DMS79 (cell line): ENCODE data around the gene RNF41.
A peak's percentile ranks its signal among the peaks of the same experiment; 100 is the strongest.
"Not testable (repeated sequence)": the region's sequence is repeated elsewhere in the genome, so short reads cannot be mapped to it uniquely, and the experiment has no call there.

Source experiments
- DNase-seq: peaks from one replicate; lab custom pipeline; 2025; lab: John Stamatoyannopoulos, UW

Gene RNF41

DNA sequence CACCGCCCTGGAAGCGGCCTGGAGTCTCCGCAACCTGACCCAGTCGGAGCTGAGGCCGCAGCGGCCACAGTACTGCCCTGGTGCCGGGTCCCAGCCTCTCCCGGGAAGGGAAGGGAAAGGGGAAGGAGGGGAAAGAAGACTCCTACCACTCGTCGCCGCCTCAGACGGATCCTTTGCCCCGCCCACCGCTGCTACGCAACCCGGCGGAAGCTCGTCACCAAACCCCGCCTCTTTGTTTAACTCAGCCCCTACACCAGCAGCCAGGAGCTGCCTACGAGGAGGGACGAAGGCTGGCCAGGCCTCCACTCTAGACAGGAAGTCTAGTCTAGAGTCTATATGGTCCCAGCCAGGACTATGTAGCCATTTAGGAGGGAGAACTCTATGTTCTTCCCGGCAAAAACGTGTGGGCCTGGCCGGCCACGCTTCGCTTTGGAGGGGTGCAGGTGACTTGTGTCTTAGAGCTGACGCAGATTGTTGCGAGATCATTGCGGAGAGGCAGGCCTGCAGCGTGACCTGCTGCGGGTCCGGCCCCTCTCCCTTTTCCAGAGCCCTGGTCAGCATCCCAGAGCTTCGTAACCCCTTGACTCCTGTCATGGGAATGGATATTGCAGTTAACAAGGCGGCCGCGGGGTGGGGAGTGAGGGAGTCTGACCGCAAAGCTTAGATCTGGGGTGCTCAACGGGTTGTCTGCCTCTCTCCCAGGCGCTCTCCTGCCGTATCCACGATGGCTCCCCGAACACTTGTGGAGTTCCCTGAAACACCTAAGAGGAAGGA, at the start of gene RNF41:
Gene RNF41, minus strand, starts transcription at position 166 of the 774 bp plus-strand sequence. CDS start 7,875 bp downstream, outside the sequence.
- peak; percentile 84 for DNase-seq

DNA sequence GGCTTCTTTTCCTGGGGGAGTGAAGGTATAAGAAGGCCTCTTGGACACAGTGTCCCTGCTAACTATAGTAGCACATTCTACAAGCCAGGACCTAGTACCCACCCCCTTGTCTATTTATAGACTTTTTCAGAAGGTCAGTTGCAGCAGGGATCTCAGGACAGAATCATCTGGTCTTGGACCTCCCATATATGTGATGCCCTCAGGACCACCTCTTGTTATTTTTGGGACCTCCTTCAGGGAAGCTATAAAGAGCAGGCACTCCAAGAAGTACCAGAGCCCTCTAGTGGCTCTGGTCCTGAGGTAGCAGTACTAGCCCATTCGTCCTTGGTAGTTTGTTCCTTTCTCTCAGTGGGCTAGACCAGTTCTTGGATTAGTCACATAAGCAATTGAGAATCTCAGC, 49.3 kb upstream of the RNF41 start:
- no peak for DNase-seq

DNA sequence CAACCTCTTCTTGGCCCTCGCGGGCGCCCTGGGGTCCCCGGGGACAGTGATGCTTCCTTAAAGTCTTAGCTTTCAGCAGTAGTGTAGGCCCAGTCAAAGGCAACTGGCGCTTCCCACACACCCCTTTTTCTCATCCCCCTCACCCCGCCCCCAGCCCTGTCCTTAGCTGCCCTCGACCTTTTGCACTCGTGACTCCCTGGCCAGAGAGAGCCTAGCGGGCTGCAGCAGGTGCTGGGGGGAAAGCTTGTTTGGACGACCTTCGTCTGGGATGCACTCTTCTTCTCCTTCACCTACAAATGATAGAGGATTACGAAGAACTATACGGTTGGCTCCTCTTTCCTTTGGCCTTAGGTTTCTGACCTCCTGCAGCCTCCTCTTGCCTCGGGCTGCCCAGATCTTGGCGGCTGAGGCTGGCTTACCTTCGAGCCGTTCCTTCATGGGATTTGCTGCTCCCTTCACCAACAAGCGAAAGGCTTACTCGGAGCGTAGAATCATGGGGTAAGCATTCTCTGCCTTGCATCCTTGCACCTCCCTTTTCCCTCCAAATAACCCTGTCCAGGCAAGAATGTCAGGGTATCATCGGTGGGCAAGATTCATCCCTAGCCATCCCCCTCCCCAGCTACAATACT, 45.8 kb upstream of the RNF41 start:
- DNase-seq = no peak

DNA sequence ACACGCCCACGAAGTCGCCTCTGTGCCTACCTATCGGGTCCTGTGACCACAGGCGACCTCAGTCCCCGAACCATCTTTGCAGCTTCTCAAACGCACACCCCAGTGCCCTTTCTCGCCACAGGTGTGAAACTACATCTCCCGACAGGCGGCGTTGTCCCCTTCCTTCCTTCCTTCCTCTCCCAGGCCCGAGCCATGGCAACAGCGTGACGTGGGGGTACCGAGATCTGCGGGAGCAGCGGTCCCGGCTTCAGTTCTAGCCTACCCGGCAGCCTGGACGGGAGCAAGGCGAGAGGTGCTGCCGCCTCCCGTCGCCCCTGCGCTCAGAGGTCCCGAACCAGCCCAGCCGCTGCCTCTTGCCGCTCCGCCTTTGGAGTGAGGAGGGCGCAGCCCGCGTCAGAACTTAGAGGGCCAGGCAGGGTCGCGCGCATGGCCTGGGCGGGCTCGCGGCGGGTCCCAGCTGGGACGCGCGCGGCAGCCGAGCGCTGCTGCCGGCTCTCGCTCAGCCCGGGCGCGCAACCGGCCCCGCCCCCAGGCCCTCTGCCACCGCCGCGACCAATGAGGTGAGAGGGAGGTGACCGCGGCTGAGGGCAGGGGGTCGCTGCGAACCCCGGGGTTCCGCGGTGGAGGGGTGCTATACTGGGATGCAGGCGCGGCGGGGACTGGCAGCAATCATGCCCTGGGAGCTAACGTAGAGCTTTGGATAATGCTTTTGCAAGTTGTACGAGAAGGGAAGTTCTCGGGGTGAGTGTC, 45.1 kb upstream of the RNF41 start, which contains the start of gene COQ10A:
Gene COQ10A, plus strand, starts transcription at position 250 of the 750 bp plus-strand sequence. Its CDS starts 177 bp downstream, at position 427.
- peak; percentile 63 for DNase-seq

DNA sequence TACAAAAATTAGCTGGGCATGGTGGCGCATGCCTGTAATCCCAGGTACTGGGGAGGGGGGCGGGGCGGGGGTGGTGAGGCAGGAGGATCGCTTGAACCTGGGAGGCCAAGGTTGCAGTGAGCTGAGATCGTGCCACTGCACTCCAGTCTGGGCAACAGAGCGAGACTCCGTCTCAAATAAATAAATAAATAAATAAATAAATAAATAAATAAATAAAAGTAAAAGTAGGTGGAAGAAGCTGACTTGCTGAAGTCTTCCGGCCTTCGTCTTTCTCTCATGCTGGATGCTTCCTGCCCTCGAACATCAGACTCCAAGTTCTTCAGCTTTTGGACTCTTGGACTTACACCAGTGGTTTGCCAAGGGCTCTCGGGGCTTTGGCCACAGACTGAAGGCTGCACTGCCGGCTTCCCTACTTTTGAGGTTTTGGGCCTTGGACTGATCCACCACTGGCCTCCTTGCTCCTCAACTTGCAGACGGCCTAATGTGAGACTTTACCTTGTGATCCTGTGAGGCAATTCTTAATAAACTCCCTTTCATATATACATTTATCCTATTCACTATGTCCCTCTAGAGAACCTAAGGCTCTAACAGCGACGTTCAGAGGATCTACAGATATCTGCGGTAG, 44.5 kb upstream of the RNF41 start:
- DNase-seq = not testable (repeated sequence)

DNA sequence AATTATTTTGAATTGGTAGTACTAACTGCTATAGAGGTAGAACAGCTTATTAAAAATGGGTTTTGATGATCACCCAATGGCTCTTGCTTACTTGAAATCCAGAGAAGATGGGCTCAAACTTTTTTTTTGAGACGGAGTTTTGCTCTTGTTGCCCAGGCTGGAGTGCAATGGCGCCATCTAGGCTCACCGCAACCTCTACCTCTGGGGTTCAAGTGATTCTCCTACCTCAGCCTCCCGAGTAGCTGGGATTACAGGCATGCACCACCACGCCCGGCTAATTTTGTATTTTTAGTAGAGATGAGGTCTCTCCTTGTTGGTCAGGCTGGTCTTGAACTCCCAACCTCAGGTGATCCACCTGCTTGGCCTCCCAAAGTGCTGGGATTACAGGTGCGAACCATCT, 41.2 kb upstream of the RNF41 start:
- not testable (repeated sequence) for DNase-seq

DNA sequence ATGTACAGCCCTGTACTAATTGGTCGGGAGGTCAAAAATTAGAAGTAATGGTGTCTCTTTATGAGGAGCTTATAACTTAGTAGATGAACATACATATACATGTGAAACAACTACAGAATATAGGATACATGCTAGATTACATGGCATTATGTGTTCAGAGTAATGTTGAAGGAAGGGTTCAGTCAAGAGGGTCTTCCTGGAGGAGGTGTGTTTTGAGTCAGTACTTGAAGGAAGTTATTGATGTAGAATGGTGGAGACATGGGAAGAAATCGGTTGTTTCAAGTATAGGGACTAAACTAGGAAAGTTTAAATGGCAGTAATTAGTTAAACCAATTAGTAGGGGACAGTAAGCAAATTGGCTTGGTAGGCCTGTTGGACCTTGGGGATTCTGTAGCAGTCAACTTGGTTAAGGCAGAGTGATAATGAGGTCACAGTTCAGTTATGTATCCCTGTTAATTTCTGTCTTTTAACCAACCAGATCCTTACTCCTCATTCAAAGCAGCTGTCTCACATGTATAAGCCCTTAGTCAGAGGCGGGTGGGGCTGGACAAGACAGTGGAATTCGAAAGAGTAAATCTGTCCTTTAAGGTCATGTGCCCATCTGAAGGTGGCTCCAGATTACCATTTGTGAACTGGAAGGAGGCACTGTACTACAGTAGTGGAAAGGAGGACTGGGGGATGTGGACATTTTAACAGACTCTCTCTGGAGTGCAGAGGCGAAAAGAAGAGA, 39.9 kb upstream of the RNF41 start:
- no peak for DNase-seq

DNA sequence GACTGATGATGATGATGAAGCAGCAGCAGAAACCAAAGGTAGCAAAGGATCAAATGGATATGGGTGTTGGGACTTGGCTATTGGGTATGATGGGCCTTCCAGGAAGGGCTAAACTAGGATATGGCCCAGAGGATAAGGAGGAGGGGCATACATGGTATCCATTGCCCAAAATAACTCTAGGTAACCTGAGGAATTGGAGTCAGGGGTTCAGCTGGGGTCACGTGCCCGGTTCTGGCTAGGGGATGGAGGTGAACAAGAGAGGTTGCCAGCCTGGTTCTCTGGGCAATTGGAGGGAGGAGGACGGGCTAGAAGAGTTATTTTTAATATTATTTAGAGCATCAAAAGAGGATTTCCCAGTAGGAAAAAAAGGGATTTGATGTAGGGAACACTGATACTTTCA, 39.2 kb upstream of the RNF41 start:
- no peak for DNase-seq

DNA sequence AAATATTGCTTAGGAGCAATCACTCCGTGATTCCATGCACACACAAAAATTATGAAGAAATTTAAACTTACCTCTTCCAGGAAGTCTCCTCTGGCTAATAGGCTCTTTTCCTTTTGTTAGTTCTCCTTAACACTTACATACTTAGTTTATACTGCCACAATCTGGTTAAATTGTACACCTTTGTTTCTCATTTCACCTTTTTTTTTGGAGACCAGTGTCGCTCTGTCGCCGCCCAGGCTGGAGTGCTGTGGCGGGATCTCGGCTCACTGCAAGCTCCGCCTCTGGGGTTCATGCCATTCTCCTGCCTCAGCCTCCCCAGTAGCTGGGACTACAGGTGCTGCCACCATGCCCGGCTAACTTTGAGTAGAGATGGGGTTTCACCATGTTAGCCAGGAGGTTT, 38.7 kb upstream of the RNF41 start:
- no peak for DNase-seq

DNA sequence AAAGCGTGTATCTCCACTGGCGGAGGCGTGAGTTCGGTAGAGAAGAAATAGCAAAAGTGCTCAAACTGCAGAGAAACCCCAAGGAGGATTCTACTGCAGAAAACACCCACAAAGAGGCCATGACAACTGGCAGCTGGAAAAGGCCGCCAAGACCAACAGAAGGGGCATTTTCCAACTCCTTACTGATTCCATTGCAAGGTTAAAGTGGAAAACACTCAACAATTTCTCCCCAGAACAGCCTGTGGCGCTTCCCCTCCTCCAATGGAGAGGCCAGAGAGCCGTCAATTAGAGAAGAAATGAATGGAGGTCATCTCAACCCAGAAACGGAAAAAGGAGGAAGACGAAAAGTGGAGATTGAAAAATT, 37.1 kb upstream of the RNF41 start:
- no peak for DNase-seq

DNA sequence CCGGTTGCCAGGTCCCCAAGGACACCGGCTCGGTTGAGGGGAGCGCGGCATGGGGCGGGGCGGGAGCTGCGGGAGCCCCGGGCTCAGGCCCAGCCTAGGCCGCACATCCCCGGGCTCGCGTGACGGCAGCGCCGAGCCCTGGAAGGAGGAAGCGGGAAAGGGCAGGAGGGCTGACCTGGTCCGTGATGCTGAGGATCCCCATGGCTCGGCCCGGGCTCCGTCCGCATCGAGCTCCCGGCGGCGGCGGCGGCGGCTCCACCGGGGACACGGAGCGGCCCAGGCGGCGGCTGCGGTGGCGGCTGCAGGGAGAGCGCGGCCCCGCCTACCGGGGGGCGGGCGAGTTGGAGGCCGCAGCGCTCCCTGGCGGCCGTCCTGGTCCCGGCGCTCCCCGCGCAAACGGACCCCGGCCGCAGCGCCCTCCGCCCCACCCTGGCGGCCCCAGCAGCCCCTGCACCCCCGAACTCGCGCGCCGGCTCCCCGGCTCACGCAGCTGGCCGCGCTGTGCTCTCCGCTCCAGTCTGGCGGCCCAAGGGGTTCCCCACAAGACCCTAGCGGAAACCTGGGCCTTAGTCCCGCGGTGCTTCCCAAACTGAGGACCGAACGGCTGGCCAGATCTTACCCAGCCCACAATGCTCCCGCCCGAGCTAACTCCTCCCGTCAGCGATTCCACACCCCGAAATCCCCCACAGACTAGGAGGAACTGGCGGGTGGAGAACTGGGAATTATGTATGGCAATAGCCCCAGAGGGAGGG, 36.5 kb upstream of the RNF41 start, which contains the start of gene ANKRD52:
Gene ANKRD52, minus strand, starts transcription at position 317 of the 752 bp plus-strand sequence. Its CDS starts 115 bp downstream, at position 202.
- peak; percentile 5 for DNase-seq

DNA sequence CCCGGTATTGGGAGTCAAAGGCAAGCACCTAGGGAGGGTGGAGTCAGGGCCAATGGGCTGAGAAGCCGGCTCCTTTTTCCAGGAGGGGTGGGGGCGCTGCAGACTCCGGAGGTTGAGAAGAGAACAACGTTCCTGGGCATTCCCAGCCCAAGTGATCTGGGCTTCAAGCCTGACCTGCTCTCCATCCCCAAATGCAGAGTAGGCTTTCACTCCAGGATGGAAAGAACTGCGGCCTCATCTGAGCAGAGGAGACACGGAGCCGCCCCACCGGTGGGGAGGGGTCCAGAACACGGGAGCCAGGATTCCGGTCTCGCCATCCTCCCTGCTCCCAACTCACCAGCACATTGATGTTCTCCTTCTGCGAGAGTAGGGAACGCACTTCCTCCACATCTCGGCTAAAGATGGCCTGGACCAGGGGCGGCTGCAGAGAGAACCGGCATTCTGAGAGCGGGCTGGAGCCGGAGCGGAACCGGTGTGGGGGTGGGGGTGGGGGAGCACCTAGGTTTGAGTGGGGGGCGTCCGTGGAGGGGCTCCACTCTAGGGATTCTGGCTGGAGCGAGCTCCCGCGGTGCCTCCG, 35.9 kb upstream of the RNF41 start:
- DNase-seq = no peak

DNA sequence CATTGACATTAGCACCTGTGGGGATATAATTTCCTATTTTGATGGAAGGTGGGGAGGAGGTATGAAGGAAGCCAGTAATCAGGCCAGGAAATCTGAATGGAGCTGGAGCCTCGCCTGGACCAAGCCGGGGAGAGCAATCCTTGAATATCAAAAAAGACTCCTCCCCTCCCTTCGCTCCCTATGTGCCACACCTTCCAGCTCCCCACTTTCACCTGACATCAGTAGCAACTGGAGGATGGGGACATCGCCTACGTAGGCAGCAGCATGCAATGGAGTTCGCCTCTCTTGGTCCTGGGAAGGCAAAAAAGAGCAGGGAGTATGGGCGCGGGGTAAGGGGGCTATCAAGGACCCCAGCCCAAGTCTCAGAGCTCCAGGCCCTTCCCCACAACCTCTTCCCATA, 35.3 kb upstream of the RNF41 start:
- DNase-seq = no peak

DNA sequence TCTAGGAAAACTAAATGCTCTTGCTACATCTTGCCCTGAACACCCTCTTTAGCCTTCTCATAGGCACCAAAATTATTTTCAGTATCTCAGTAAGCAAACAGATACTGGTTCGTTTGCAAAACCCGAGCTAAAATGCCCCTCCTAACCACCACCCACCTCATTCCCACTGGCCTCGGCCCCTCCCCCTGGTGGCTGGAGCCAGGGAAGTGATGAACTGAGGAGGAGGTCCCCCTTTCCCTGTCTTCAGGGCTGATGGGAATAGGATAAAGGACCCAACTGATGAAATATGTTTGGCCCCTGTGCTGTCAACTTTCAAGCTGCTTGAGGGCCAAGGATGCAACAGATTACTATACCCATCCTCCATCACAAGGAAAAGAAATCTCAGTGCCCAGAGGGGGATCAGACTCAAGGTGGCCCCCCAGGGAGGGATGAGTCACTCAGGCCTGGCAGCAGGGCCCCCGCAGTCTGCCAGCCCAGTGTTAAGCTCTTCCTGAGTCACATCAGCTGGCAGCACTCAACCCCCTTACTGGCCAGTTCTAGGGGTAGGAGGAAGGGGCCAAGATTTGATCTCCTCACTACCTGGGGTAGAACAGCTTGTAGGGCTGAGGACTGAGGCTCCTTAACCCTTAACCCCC, 34.7 kb upstream of the RNF41 start:
- no peak for DNase-seq

DNA sequence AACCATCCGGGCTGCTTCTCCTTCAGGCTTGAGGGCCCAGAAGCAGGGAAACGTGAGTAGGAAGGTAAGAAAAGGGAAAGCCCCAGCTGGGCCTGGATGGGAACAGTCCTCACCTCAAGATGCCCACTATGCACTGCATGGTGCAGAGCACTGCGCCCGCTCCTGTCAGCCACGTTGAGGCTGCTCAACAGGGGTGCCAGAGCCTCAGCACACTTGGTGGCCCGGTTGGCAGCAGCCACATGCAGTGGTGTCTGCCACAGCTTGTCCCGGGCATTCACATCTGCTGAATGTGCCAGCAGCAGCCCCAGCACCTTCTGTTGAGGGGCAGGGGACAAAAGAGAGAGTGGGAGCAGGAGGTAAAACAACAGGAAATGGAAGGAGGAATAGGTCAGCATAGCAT, 33.9 kb upstream of the RNF41 start:
- DNase-seq = no peak

DNA sequence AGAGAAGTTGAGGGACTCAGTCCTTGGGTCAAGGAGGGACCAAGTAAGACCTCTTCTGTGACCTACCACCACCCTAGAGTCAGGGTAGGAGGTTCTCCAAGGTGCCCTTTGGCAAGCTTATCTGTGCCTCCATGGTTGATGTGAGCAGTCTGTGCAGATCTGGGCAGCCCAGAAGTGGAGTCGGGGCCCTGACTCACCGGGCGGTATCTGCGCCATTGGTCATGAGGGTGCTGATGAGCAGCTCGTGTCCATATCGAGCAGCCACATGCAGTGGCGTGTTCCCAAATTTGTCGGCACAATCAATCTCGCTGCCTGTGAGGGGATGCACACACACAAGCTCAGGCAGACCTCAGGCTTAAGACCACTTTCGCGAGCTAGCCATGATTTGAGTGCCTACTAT, 31.4 kb upstream of the RNF41 start:
- no peak for DNase-seq

DNA sequence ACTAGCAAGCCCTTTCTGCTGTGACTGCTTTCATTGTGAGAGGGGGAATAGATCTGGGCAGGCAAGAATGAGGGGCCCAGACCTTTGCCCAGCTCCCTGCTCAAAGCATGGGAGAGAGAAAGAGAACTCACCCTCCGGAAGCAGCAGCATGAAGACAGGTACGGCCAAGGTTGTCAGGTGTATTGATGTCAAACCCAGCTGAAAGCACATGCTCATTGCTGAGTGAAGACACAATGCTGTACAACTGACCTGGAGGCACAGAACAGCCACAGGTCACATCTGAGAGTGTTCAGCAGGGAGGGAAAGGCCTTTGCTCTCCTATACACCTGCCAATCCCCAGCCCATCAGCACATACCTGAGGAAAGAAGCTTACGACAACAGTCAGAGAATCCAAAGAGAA, 30.9 kb upstream of the RNF41 start:
- DNase-seq = no peak

DNA sequence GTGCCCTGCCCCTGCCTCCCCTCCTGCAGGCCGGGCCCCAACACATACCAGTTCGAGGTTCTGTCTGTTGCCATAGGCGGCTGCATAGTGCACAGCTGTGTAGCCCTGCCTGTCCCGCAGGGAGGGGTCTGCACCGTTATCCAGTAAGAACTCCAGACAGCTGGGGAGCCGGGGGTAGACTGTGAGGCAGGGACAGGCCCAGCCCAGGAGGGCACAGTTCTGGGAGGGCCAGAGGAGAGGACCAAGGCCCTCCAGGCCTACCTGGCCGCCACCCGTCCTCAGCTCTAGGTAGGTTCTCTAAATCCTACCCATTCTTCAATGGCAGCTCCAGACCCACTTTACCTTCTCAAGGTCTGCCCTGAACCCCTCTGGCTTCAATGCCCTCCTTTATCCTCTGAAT, 27.0 kb upstream of the RNF41 start:
- no peak for DNase-seq

DNA sequence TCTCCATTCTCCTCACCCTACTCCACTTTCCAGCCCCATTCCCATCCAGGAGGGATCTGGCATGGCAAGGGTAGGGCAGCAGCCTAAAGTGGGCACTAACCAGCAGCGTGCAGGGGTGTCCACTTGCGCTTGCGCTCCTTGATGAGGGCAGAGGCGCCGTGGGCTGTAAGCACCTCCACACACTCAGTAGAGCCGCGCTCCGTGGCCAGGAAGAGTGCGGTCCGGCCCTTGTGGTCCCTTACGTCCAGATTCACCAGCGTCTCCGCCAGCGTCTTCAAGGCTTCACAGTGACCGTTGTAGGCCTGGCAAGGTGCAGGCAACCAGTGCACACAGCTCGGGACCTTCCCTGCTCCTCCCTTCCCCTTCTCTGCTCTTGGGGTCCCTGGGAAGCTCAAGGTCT, 26.2 kb upstream of the RNF41 start:
- DNase-seq = no peak

DNA sequence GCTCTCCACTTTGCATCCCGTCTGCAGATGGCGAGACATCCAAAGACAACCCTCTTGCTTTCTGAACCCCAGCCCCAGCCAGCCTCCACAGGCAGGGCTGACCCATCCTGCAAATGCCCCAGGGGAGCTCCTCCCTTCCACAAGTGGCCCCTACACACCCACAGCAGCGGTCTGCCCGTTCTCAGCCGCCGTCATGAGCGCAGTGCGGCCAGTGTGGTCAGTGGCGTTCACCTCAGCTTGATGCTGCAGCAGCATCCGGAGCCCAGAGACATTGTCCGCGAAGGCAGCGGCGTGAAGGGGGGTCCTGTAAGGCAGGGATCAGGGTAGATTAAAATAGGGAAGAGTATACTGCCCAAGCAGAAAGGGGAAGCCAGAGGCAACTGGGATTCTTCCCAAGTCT, 22.8 kb upstream of the RNF41 start:
- DNase-seq = no peak
